ENCODE results near the gene LIM2.
A peak's percentile ranks its signal among the peaks of the same experiment; 100 is the strongest.

The LIM2 gene

DNA sequence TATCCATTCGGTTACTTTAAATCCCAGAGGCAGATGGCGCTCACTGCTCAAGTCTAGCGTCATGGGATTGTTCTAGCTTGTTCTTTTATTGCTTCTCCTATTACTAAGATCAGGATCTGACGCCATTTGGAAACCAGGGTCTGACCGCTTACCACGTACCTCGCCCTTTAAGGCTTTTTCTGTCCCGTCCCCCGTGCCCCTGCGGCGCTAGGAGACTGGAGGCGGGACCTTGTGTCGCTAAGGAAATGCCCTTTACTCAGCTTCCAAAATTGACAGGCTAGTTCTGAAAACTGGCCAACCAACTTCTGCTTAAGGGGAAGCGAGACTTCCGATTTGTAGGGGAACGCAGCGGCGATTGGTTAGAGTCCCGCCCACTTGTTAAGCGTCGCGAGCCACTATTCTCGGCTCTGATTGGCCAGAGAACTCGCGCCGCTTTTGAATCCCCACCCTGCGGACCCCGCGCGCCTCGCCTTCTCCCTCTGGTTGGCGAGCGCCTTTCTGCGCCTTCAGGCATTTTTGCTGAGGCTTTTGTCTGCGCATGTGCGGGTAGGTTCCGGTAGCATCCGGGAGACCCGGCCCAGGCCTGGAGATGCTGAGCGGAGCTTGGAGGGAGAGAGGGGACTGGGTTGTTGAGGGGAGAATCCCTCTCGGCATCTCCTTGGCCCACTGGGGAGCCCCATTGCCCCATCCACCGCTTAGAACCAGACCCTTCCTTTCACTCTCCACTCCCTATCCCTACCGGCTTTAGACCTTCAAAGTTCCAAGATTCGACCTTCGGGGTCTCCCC lies 6.5 kb upstream of the LIM2 start:
- peak; percentile 96 for DNase-seq

DNA sequence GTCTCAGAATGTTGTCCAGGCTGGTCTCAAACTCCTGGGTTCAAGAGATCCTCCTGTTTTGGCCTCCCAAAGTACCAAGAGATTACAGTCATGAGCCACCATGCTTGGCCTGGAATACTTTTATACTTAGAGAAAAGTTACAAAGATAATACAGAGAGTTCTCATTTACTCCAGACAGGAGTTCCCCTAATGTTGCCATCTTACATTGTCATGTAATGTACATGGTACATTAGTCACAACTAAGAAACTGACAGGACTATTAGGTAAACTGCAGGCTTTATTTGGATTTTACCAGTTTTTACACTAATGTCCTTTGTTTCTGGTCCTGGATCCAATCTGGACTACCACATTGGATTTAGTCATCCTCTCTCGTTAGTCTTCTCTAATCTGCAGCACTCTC lies 4.9 kb upstream of the LIM2 start:
- DNase-seq, result no peak

GRCh38 chr19:51391073-51391611 lies 3.4 kb upstream of the LIM2 start:
- no peak for DNase-seq

- DNase-seq, result no peak
These were observed 1.4 kb upstream of the LIM2 start for GRCh38 chr19:51389143-51389542.

DNA sequence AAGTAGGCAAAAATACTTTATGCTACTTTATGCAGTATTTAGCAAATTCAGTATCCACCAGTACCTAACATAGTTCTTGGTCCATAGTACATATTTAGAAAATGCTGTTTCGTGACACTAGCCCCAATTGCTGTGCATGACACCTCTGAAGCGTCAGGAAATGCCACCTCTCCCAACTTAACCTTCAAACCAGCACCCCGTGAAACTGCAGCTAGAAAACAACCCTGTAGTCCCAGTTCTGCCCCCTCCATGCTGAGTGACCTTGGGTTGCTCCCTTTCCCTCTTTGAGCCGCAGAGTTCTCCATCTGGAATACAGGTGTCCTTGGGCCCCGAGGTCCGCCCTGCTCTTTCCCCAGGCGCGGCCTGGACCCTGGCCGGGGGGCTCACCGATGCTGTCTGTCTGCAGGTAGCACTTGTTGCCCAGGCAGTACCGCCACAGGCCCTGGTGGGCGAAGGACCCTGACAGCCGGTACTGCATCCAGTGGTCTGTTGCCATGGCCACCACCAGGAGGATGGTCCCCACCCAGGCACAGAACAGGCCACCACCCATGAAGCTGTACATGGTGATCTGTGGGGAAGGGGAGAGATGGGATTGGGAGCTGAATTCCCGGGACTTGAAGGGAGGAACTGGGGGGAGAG lies 773 bp downstream of the LIM2 start:
- DNase-seq, result no peak

- no peak for DNase-seq
These were observed 5.8 kb downstream of the LIM2 start for GRCh38 chr19:51382004-51382403.

DNA sequence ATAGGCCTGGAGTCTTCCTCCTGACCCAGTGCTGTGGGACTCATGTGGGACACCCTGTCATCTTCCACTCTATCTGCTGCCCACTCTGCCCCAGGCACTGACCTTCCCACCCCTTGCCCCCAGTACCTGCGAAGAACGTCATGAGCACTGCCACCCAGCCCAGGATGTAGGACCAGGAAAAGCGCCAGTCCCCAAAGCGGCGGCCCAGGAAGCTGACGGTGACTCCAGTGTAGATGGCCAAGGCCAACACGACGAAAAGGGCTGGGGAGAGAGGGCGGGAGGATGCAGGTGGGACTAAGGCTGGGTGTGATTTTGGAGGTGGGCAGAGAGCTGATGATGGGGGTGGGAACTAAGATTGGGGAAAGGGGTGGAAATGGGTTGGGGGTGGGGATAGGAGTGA lies 7.4 kb downstream of the LIM2 start:
- no peak for DNase-seq

DNA sequence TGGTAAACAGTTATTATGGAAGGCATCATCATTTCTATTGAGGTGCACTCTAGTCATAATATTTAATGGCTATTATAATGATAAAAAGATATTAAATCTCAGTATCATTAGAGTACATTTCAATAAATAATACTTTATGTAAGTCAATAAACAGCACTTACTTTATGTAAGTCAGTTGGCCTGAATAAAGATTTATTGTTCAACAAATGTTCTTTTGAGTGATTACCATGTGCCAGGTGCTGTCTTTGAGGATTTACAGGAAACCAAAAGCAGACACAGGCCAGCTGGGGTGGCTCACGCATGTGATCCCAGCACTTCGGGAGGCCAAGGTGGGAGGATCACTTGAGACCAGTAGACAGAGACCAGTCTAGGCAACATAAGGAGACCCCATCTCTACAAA lies 10.4 kb downstream of the LIM2 start:
- no peak for DNase-seq

- DNase-seq, result no peak
These were observed 12.1 kb downstream of the LIM2 start for GRCh38 chr19:51375504-51376221.

DNA sequence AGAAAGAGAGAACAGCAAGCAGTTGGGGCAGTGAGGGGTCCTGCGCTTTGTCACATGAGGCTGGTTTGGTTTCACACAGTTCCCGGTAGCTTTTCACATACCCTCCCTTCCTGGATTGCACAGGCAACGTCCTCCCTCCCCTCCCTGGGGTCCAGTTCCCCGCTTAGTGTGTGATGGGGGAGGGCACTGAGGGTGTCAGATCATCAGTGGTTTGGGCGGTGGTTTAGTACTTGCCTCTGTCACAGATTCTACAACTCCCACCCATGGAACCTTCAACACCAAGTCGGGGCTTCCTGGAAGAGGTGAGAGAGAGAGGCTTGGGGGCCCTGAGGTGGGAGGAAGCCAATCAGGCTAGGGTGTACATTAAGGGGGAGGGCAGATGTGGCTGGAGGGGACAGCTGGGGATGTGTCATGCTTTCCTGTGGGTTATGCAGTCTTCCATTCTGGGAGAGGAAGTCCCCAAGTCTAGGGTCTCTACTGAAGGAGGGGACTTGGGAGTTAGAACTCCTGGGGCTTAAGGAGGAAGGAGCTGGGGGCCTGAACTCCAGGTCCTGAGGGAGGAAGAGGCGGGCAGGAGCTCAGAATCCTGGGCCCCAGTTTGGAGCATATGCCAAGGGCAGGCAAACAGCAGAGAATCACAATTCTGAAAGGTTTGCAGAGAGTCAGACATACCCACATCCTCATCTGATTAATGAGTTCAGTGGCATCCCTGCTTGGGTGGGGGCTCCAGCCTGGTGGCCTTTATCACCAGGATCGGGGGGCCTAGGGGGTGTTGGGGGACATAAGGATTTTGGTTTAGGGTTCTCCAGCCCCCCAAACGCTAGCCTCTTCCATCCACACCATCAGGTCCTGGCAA lies 14.9 kb downstream of the LIM2 start, which contains the start of gene NKG7:
NKG7 (minus strand) TSS at position 6 of the 856 bp plus-strand sequence. CDS start 119 bp downstream, outside the sequence.
- DNase-seq, result no peak

GRCh38 chr19:51372021-51372648 lies 15.6 kb downstream of the LIM2 start:
- no peak for DNase-seq

DNA sequence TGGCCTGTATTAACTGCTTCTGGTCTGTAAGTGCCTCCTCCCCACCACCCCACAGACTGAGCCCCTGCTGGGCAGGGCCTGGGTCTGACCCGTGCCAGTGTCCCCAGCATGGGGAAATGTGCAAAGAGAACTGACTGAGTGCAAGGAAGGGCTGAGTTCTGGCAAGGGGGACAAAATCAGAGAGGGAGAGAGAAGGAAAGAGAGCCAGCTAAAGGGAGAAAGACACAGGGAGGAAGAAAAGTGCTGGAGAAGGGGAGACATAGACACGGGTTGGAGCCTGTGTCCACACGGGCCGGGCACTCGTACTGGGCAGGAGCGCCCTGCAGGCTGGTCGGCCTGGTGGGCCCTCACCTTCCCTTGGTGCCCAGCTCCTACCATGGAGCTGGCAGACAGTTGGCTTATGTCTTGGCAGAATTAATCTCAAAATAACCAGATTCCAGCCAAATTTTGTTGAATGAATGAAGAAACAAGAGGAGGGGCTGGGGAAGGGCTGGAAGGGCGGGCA lies 16.5 kb downstream of the LIM2 start:
- no peak for DNase-seq

- DNase-seq, result no peak
These were observed 17.5 kb downstream of the LIM2 start for GRCh38 chr19:51370230-51370629.

DNA sequence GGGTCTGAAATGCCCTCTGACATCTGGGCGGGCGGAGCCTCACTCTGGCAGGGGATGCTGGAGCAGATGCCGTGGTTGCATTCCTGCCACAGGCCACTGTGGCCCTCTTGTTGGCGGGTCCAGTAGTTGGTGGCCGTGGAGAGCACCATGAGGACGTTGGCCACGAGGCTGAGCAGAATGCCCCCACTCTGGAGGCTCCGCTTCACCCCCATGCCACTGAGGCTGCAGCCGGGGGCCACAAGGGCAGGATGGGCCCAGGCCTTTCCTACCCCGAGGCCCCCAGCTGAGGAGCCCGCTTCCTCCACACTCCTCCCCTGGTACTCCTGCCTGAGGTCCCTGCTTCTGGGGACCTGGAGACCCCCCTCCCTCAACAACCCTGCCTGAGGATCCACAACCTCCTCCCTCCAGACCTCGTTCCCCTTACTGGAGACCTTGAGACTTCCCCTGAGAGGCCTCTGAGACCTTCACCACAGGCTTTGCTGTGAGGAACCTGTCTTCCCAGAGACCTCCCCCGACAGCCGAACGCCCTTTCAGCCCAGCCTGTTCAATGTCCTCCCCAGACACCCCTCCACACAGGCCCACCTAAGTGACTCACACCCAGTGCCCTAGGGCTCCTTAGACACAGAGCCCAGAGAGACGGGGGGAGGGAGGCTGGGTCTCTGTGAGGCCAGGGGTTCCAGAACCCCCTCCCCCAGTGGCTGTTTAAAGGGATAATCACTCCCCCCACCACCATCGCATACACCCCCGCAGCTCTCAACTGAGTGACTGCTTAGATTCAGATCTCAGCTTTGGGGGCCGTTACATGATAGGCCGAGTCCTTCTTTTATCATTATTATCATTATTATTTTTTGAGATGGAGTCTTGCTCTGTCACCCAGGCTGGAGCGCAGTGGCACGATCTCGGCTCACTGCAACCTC lies 19.1 kb downstream of the LIM2 start, which contains the start of gene CLDND2:
CLDND2 (minus strand) TSS at position 638 of the 917 bp plus-strand sequence; CDS start at position 212, 426 bp downstream.
- DNase-seq, result no peak

DNA sequence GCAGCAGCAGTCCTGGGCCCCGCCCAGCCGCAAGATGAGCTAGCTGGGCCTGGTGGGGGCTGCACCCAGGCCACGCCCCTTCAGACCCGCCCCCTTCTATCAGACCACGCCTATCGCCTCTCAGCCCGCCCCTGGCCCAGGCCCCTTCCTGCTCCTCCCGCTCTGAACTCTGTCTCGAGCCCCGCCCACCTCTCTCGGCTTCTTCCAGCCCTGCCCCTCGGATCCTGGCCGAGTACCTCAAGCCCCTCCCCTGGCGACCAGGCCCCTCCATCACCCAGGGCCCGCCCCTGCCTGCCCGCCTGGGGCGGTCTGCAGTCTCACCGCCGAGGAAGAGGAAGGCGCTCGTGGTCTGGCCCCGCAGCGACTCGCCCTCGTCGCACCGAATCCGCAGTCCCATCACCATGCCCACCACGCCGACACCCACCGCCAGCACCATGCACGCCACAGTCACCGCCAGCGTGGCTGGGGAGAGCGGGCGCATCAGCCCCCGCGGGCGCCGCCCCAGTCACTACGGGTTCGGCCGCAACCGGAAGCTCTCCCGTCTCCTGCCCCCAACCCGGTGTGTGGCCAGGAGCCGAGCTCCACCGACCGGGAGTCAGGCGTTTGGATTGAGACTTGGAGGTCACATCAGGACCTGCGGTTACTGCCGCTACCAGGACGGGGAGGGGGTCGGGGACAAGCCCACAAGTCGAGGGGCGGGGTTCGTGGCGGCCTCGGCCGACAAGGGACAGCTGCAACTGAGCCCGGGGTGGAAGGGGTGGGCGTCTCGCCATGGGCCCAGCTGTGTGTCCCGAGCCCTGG lies 20.0 kb downstream of the LIM2 start:
- DNase-seq, result peak; percentile 89

GRCh38 chr19:51367255-51367564 lies 20.6 kb downstream of the LIM2 start:
- DNase-seq, result no peak

GRCh38 chr19:51366389-51367254 lies 21.2 kb downstream of the LIM2 start:
- peak; percentile 93 for DNase-seq

DNA sequence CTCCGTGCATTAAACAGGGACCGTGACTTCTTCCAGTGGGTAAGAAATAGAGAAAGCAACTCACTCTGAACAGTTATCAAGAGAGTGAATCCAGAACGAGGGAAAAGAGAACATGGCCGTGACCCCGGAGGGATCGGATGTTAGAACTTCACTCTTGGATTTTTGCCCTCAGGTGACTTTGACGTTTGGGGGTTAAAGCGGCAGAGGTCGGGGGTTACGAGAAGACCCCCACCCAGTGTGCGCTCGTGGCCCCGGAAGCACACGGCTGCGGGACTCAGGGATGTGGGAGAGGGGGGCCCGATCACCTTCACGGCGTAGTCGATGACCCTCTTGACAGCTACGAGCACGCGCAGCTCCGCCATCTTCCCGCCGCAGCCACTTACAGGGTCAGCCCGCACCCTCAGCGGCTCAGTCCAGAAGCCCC lies 21.8 kb downstream of the LIM2 start, which contains the start of gene ETFB:
ETFB (minus strand) TSS at position 424 of the 424 bp plus-strand sequence; CDS start at position 362, 62 bp downstream.
- no peak for DNase-seq

Data from SHP77 treated with DMSO at 0.1 percent for 48 hours (cell line).